Measurements from ENCODE around the gene JAG1. TPM values are rescaled to one million over a fixed set of nuclear protein-coding genes. Genes with fewer than 3 reads are reported as not detected.

The JAG1 gene
- total RNA-seq, 2 donors from 2014 or later = 66.5 to 102 TPM

DNA sequence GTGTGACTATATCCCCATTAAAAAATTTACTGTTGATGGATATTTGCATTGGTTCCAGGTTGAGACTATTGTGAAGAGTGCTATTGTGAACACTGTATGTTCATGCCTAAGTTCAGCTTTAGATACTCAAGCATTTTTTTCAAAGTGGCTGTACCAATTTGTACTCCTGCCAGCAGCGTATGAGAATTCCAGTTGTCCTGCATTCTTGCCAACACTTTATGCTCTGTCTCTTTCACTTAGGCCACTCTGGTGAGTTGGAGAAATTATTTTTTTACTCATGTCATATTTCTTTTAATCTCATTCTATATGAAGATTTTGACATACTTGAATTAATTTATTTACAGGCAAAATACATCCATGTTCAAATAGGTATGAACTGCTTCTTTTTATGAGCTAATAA is 76.2 kb downstream of the JAG1 start:
- Histone ChIP-seq H3K27me3 (no peaks in the 10 kb centered on the region), H3K9ac (ENCODE audit: low read depth in 2 of 2, low read length in 2 of 2) (no peak overlapping the region), H3K4me3 (no peak overlapping the region), H3K4me1 (no peaks in the 10 kb centered on the region), H3K27ac (no peak overlapping the region), H3K9me3 (no peaks in the 10 kb centered on the region), H3K36me3 (no peaks in the 10 kb centered on the region)
- intact Hi-C loops (cut with DNase I) = no loop called here
- DNase-seq = no peak
- TF ChIP-seq, protein P1, sequence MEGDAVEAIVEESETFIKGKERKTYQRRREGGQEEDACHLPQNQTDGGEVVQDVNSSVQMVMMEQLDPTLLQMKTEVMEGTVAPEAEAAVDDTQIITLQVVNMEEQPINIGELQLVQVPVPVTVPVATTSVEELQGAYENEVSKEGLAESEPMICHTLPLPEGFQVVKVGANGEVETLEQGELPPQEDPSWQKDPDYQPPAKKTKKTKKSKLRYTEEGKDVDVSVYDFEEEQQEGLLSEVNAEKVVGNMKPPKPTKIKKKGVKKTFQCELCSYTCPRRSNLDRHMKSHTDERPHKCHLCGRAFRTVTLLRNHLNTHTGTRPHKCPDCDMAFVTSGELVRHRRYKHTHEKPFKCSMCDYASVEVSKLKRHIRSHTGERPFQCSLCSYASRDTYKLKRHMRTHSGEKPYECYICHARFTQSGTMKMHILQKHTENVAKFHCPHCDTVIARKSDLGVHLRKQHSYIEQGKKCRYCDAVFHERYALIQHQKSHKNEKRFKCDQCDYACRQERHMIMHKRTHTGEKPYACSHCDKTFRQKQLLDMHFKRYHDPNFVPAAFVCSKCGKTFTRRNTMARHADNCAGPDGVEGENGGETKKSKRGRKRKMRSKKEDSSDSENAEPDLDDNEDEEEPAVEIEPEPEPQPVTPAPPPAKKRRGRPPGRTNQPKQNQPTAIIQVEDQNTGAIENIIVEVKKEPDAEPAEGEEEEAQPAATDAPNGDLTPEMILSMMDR (IDR thresholded peaks at IDR 0.05) = no peak

DNA sequence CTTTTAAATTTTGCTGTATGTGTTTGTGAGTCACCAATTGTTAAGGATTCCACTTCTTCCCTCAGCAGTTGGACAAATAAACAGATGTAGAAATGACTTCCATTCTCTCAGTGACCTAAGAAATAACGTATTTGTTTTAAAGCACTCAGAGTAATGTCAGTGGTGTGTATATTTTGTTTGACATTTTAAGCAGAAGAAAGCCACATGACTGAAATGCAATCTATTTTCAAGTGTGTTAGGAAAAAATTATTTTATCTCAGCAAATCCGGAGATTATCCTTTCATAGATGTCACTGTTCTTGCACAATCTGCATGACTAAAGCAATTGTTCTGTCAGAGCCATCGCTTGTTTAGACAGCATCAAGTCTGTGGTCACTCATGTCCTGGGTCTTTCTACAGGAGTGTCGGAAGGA is 77.1 kb downstream of the JAG1 start:
- intact Hi-C loops (cut with DNase I) = no loop called here
- no peaks in the 10 kb centered on the region for H3K4me1 ChIP-seq
- H3K4me3 ChIP-seq = no peak overlapping the region
- no peak for DNase-seq
- H3K9ac ChIP-seq (ENCODE audit: low read depth in 2 of 2, low read length in 2 of 2) = no peak overlapping the region
- TF ChIP-seq, protein P1 (IDR thresholded peaks at IDR 0.05) = no peak
- H3K27ac ChIP-seq = no peak overlapping the region
- H3K36me3 ChIP-seq = no peaks in the 10 kb centered on the region
- H3K27me3 ChIP-seq = no peaks in the 10 kb centered on the region
- no peaks in the 10 kb centered on the region for H3K9me3 ChIP-seq

DNA sequence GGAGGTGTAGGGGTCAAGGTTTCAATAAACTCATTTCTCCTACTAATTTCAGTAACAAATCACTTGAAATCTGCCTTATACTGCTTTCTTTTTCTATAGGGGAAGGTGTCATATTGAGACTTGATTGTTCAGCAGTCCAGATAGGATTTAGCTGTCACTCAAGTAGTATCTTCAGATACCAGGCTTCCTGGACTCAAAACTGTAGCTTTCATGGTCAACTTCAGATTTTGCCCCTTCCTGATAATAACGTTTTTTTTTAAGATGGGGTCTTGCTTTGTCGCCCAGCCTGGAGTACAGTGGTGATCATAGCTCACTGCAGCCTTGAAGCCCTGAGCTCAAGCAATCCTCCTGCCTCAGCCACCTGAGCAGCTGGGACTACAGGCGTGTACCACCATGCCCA is 77.8 kb downstream of the JAG1 start:
- no peak for DNase-seq
- Histone ChIP-seq H3K4me1 (no peaks in the 10 kb centered on the region), H3K27me3 (no peaks in the 10 kb centered on the region), H3K9me3 (no peaks in the 10 kb centered on the region), H3K9ac (ENCODE audit: low read depth in 2 of 2, low read length in 2 of 2) (no peak overlapping the region), H3K36me3 (no peaks in the 10 kb centered on the region), H3K4me3 (no peak overlapping the region), H3K27ac (no peak overlapping the region)
- TF ChIP-seq, protein P1 (IDR thresholded peaks at IDR 0.05) = no peak
- intact Hi-C loops (cut with DNase I) = no loop called here

DNA sequence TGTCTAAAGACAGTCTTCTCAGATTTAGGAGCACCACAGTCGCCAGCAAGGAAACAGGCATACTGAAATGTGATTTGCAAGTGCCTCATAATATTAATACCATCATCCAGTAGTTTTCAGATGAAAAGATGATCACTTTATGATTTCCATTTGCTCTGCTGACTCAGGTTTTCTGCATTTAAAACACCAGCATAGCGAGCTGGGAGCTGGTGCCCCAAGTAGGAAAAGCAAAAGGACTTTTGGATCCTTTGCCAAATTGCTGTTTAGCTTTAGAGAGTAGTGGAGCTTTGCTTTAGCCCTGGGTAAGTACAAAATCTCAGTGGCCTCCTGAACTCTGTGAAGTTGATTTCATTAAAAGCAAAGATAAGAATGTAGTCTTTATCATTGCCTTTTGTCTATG is 78.5 kb downstream of the JAG1 start:
- no peak overlapping the region for H3K27ac ChIP-seq
- no peak overlapping the region for H3K9ac ChIP-seq (ENCODE audit: low read depth in 2 of 2, low read length in 2 of 2)
- H3K27me3 ChIP-seq = no peaks in the 10 kb centered on the region
- TF ChIP-seq, protein P1 (IDR thresholded peaks at IDR 0.05) = no peak
- no peaks in the 10 kb centered on the region for H3K9me3 ChIP-seq
- intact Hi-C loops (cut with DNase I) = no loop called here
- no peaks in the 10 kb centered on the region for H3K4me1 ChIP-seq
- DNase-seq = no peak
- H3K36me3 ChIP-seq = no peaks in the 10 kb centered on the region
- no peak overlapping the region for H3K4me3 ChIP-seq

DNA sequence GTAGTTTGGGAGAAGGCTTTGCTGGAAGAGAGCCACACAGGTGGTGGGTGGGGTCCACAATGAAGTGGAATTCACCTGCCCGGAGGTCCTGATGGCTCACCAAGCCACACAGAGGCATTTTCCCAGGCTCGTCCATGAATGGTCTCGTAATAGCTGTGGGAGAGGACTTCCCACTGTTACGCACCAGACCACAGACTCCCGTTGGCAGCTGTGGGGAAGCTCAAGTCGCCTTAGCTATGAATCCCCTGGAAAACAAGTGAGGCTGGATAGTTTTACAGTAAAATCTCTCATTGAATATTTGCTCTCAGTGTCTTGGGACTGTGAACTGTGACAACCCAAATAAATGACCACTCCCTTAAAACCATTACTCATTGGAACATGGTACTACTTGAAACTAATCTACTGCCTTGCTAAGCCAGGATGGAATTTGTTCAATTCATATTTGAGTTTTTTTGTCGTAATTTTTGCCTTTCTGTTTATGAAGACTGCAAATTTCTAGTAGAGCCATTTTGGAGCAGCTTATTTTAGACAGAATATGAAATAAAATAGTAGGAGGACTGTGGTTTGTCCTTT is 79.4 kb downstream of the JAG1 start:
- Histone ChIP-seq H3K27ac (no peak overlapping the region), H3K9me3 (no peaks in the 10 kb centered on the region), H3K36me3 (no peaks in the 10 kb centered on the region), H3K4me1 (no peaks in the 10 kb centered on the region), H3K9ac (ENCODE audit: low read depth in 2 of 2, low read length in 2 of 2) (no peak overlapping the region), H3K4me3 (no peak overlapping the region), H3K27me3 (no peaks in the 10 kb centered on the region)
- TF ChIP-seq, protein P1 (IDR thresholded peaks at IDR 0.05) = no peak
- DNase-seq = no peak
- intact Hi-C loops (cut with DNase I) = no loop called here

All from colonic mucosa (tissue), 4 donors.